HCT116 (cell line): ENCODE results near the gene KDM2B. TPM values are rescaled to one million over a fixed set of nuclear protein-coding genes. Genes with fewer than 3 reads are reported as not detected.

ENCODE experiments used
- ATAC-seq: fragments of 200-7000 bp; cut with Tn5 transposase; 2 replicates; pipeline ENCODE4 v1.9.1; 2020; ENCODE audit warnings: mild to moderate bottlenecking, moderate library complexity
- BruUV-seq: library from RNA; stranded (reverse); fragments of 400-500 nt; replicated peaks from 2 replicates; lab custom pipeline; 2021; lab: Mats Ljungman, UMichigan
- CTCF ChIA-PET: fragments of 300-600 bp; sonication (Branson Sonifier 250); formaldehyde crosslinking; loops from one replicate; lab custom pipeline; 2021; ENCODE audit warnings: antibody characterized with exemption; lab: Charles Lee
- POLR2A ChIA-PET: fragments of 300-600, 350-600 bp; sonication (Branson Sonifier 250); formaldehyde crosslinking; loops from one replicate; lab custom pipeline; 2021; ENCODE audit warnings: antibody characterized with exemption; lab: Charles Lee
- RAD21 ChIA-PET, 2 experiments: fragments of 300-600 bp; sonication (Branson Sonifier 250); formaldehyde crosslinking; loops; one replicate each; lab custom pipeline; 2023; ENCODE audit warnings: low total read pairs in 2 of 2; ENCODE audit not compliant: uncharacterized antibody in 2 of 2, unreplicated experiment in 2 of 2, low non-redundant PET in 1 of 2; lab: Charles Lee
- DNase-seq: peaks from one replicate; pipeline ENCODE4 v3.0.0-alpha.2; 2010; ENCODE audit warnings: low read depth, low spot score
- H2AFZ ChIP-seq: fragments of 200-600 bp; shearing (Covaris generic), sonication (generic); 2 replicates; pipeline ENCODE4 v1.6.1; 2017; ENCODE audit warnings: low read depth, mixed run types, mixed read lengths, antibody characterized with exemption, low read length; ENCODE audit not compliant: poor library complexity, severe bottlenecking
- H3K27ac ChIP-seq: 2 replicates; pipeline ENCODE4 v1.5.1; 2012; ENCODE audit warnings: low read depth, low read length
- H3K27me3 ChIP-seq: fragments of 200-600 bp; sonication (generic); 2 replicates; pipeline ENCODE4 v1.6.1; 2016; ENCODE audit warnings: mixed run types, low read length, mixed read lengths; ENCODE audit not compliant: insufficient read depth
- H3K36me3 ChIP-seq, 2 experiments: fragments of 200-500 bp in 1 of 2; fragments of 200-600 bp in 1 of 2; sonication (Bioruptor generic) in 1 of 2; sonication (generic) in 1 of 2; 2 replicates each; pipeline versions ENCODE4 v1.5.1 to v1.6.1; 2014 to 2016; ENCODE audit warnings: low read length in 2 of 2, inconsistent platforms in 1 of 2, mixed read lengths in 1 of 2, mixed run types in 1 of 2; ENCODE audit not compliant: insufficient read depth in 2 of 2, control insufficient read depth in 1 of 2
- H3K4me1 ChIP-seq, 2 experiments: fragments of 200-600 bp in 1 of 2; sonication (generic) in 1 of 2; 2 replicates each; pipeline versions ENCODE4 v1.5.1 to v1.6.1; 2012 to 2017; ENCODE audit warnings: low read length in 2 of 2, inconsistent platforms in 1 of 2, mild to moderate bottlenecking in 1 of 2, mixed read lengths in 1 of 2, mixed run types in 1 of 2, moderate library complexity in 1 of 2; ENCODE audit not compliant: insufficient read depth in 2 of 2, control insufficient read depth in 1 of 2
- H3K4me2 ChIP-seq: fragments of 200-600 bp; sonication (generic); 2 replicates; pipeline ENCODE4 v1.6.1; 2017; ENCODE audit warnings: mixed run types, low read length, mixed read lengths
- H3K4me3 ChIP-seq, 2 experiments: fragments of 200-600 bp in 1 of 2; sonication (generic) in 1 of 2; replicated peaks in 1 of 2; 2 replicates each; pipeline ENCODE4 v1.5.1; 2011 to 2016; ENCODE audit warnings: low read length in 2 of 2, control low read depth in 1 of 2, low read depth in 1 of 2, mild to moderate bottlenecking in 1 of 2, mixed read lengths in 1 of 2, mixed run types in 1 of 2
- H3K79me2 ChIP-seq: fragments of 200-600 bp; sonication (generic); 2 replicates; pipeline ENCODE4 v1.6.1; 2017; ENCODE audit warnings: mild to moderate bottlenecking, mixed run types, low read length, moderate library complexity, mixed read lengths; ENCODE audit not compliant: insufficient read depth
- H3K9ac ChIP-seq: fragments of 200-600 bp; sonication (generic); 2 replicates; pipeline ENCODE4 v1.6.1; 2016; ENCODE audit warnings: low read length, mixed read lengths
- H3K9me2 ChIP-seq: fragments of 200-600 bp; sonication (generic), shearing (Covaris generic); 2 replicates; pipeline ENCODE4 v1.6.1; 2017; ENCODE audit warnings: mixed run types, mild to moderate bottlenecking, moderate library complexity; ENCODE audit not compliant: insufficient read depth
- H3K9me3 ChIP-seq, 2 experiments: fragments of 200-500 bp in 1 of 2; fragments of 200-600 bp in 1 of 2; sonication (Bioruptor generic) in 1 of 2; sonication (generic) in 1 of 2; 2 replicates each; pipeline ENCODE4 v1.6.1; 2014 to 2017; ENCODE audit warnings: low read length in 2 of 2, mixed read lengths in 2 of 2, inconsistent platforms in 1 of 2, low read depth in 1 of 2, mild to moderate bottlenecking in 1 of 2, mixed run types in 1 of 2, moderate library complexity in 1 of 2; ENCODE audit not compliant: control insufficient read depth in 1 of 2, insufficient read depth in 1 of 2
- H4K20me1 ChIP-seq: fragments of 200-600 bp; sonication (generic), shearing (Covaris generic); 2 replicates; pipeline ENCODE4 v1.6.1; 2017; ENCODE audit warnings: mixed run types, mild to moderate bottlenecking, moderate library complexity; ENCODE audit not compliant: insufficient read depth
- FOSL1 ChIP-seq: IDR thresholded peaks from 2 replicates; pipeline ENCODE4 v1.6.1; 2012; ENCODE audit warnings: low read depth
- MAX ChIP-seq: IDR thresholded peaks from 2 replicates; pipeline ENCODE4 v1.6.1; 2012
- POLR2AphosphoS5 ChIP-seq: IDR thresholded peaks from 2 replicates; pipeline ENCODE4 v1.6.1; 2011; ENCODE audit warnings: mild to moderate bottlenecking, low read depth, low read length, moderate library complexity
- REST ChIP-seq: IDR thresholded peaks from 2 replicates; pipeline ENCODE4 v1.6.1; 2012; ENCODE audit warnings: low read depth
- SIN3A ChIP-seq: IDR thresholded peaks from 2 replicates; pipeline ENCODE4 v1.6.1; 2012; ENCODE audit warnings: low read depth
- SP1 ChIP-seq: IDR thresholded peaks from 2 replicates; pipeline ENCODE4 v1.6.1; 2012; ENCODE audit warnings: low read depth
- TCF7L2 ChIP-seq: IDR thresholded peaks from 2 replicates; pipeline ENCODE4 v1.7.0; 2011; ENCODE audit warnings: borderline replicate concordance, inconsistent platforms; ENCODE audit not compliant: insufficient read depth, insufficient read length; ENCODE audit errors: extremely low read depth
- YY1 ChIP-seq: IDR thresholded peaks from 2 replicates; pipeline ENCODE4 v1.6.1; 2011; ENCODE audit warnings: low read length, low read depth, moderate library complexity, mild to moderate bottlenecking; ENCODE audit not compliant: insufficient replicate concordance; ENCODE audit errors: extremely low read depth
- intact Hi-C: fragments of 100-400 bp; cut with micrococcal nuclease; formaldehyde crosslinking; loops from 2 replicates; pipeline ENCODE4 v1.10.0; 2022
- total RNA-seq: library from RNA; stranded (reverse); gene quantifications from one replicate; pipeline ENCODE4 v1.2.1, GENCODE V29; 2021; ENCODE audit not compliant: unreplicated experiment

Gene KDM2B
- total RNA-seq, 1 experiment from 2014 or later: 36.7 TPM

GRCh38 chr12:121610239-121611149, 29.7 kb upstream of the KDM2B start:
- Histone ChIP-seq H3K27ac (no peak overlapping the region), H3K4me2 (no peak overlapping the region), H3K4me3 (no peak overlapping the region), H3K9me3 (no peaks in the 10 kb centered on the region), H3K36me3 (no peaks in the 10 kb centered on the region), H2AFZ (no peak overlapping the region), H3K79me2 (no peaks in the 10 kb centered on the region), H4K20me1 (no peaks in the 10 kb centered on the region), H3K9ac (no peak overlapping the region), H3K4me1 (peaks cover 11 to 19% of the 10 kb centered on the region in 2 experiments; a peak in 3 of 4 replicates), H3K9me2 (no peaks in the 10 kb centered on the region), H3K27me3 (no peaks in the 10 kb centered on the region)
- POLR2A ChIA-PET: no interaction called here
- CTCF ChIA-PET: no interaction called here
- RAD21 ChIA-PET: no interaction called here
- BruUV-seq: no TSS peak
- ATAC-seq: no peak
- TF ChIP-seq TCF7L2 (no peak), REST (no peak), FOSL1 (no peak), POLR2AphosphoS5 (no peak), SP1 (no peak), MAX (no peak), YY1 (no peak), SIN3A (no peak)
- DNase-seq: no peak
- intact Hi-C loops: no loop called here
